ENCODE measurements around the gene VWA7. TPM values are rescaled to one million over a fixed set of nuclear protein-coding genes. Genes with fewer than 3 reads are reported as not detected.

The VWA7 gene, protein sequence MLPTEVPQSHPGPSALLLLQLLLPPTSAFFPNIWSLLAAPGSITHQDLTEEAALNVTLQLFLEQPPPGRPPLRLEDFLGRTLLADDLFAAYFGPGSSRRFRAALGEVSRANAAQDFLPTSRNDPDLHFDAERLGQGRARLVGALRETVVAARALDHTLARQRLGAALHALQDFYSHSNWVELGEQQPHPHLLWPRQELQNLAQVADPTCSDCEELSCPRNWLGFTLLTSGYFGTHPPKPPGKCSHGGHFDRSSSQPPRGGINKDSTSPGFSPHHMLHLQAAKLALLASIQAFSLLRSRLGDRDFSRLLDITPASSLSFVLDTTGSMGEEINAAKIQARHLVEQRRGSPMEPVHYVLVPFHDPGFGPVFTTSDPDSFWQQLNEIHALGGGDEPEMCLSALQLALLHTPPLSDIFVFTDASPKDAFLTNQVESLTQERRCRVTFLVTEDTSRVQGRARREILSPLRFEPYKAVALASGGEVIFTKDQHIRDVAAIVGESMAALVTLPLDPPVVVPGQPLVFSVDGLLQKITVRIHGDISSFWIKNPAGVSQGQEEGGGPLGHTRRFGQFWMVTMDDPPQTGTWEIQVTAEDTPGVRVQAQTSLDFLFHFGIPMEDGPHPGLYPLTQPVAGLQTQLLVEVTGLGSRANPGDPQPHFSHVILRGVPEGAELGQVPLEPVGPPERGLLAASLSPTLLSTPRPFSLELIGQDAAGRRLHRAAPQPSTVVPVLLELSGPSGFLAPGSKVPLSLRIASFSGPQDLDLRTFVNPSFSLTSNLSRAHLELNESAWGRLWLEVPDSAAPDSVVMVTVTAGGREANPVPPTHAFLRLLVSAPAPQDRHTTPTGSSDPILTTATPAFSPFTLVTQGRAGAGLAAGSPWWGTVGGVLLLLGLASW
- polyA plus RNA-seq (2013, experiment 1 of 2), result 0.67 TPM
- 0.87 TPM for polyA plus RNA-seq (2013, experiment 2 of 2)

DNA sequence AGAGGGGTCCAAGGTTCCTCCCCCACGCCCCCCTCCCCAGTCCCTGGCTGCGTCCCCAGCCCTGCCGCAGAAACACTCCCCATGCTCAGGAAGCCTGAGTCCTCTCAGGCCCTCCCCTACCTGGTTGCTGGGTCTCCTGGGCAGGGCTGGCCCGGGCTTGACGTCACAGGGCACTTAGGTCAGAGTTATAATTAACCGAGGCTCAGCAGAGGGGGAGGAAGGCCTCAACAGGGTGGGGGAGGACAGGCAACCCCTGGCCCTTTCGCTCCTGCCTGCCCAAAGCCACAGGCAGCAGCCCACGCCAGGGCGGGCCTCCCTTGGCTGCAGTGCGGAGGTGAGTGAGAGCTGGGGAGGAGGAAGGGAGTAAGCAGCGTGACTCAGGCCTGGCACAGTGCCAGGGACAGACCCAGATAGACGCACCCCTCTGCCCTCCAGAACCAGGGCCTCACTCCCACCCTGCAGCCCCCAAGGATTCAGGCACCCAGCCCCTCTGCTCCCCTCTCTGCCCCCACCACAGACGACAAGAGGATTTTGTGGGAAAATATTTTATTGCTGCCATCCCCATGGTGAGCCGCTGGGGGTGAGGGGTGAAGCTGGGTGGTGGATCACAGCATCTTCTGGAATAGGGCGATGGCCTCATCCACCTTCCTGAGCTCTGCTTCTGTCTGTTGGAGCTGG is at the start of gene VWA7:
TSS of gene VWA7 (minus strand) at position 340 of the 678 bp plus-strand sequence. CDS start 549 bp downstream, outside the sequence.
- Histone ChIP-seq H2BK15ac (ENCODE audit: low read length) (peak within 1 kb of the TSS; percentile 86), H3K4me3 (ENCODE audit: low read length in 2 of 2) (no peak within 1 kb of the TSS), H3K4me2 (ENCODE audit: insufficient read depth, low read length, poor library complexity, severe bottlenecking) (peak within 1 kb of the TSS; percentile 11), H3K23ac (ENCODE audit: low read depth, low read length, poor library complexity) (peak within 1 kb of the TSS; percentile 93), H3K9me3 (replicated peaks in 1 of 2; ENCODE audit: control insufficient read depth in 2 of 2, insufficient read depth in 1 of 2, low read depth in 1 of 2, low read length in 2 of 2) (no peaks in the 10 kb centered on the region), H4K8ac (ENCODE audit: low read depth, low read length) (no peak within 1 kb of the TSS), H3K27ac (replicated peaks; ENCODE audit: low read length) (no peak within 1 kb of the TSS), H3K36me3 (replicated peaks in 1 of 2; ENCODE audit: control insufficient read depth in 2 of 2, insufficient read depth in 2 of 2, low read length in 2 of 2) (peaks cover 34 to 47% of the 10 kb centered on the region in 2 donors), H3K14ac (ENCODE audit: low read length) (peak within 1 kb of the TSS; percentile 82), H2BK12ac (ENCODE audit: low read length) (no peak within 1 kb of the TSS), H3K27me3 (ENCODE audit: control insufficient read depth in 3 of 3, insufficient read depth in 3 of 3, low read depth in 1 of 3, low read length in 3 of 3) (no peaks in the 10 kb centered on the region), H3K4me1 (ENCODE audit: control insufficient read depth in 2 of 2, insufficient read depth in 1 of 2, low read depth in 1 of 2, low read length in 2 of 2) (peaks cover 4 to 8% of the 10 kb centered on the region in 2 donors), H2AFZ (ENCODE audit: low read length) (no peak within 1 kb of the TSS), H3K18ac (ENCODE audit: low read length) (peak within 1 kb of the TSS; percentile 80), H4K91ac (ENCODE audit: low read depth, low read length, poor library complexity) (no peak within 1 kb of the TSS), H3K9ac (ENCODE audit: low read depth, low read length, poor library complexity) (peak within 1 kb of the TSS; percentile 84), H2BK5ac (ENCODE audit: low read length) (peak within 1 kb of the TSS; percentile 53), H3K4ac (ENCODE audit: low read length) (no peak within 1 kb of the TSS), H2AK5ac (ENCODE audit: low read depth, low read length) (peak within 1 kb of the TSS; percentile 81), H3K79me1 (ENCODE audit: low read depth, low read length) (peaks cover 2% of the 10 kb centered on the region), H2BK120ac (ENCODE audit: low read depth, low read length) (no peak within 1 kb of the TSS)
- DNase-seq (ENCODE audit: low spot score), result no peak
- no CpG with 5 or more reads among the region's 15 CpGs for WGBS, 2 donors (ENCODE audit: extremely low coverage in 2 of 2, insufficient read length in 2 of 2, insufficient replicate concordance in 1 of 2)

DNA sequence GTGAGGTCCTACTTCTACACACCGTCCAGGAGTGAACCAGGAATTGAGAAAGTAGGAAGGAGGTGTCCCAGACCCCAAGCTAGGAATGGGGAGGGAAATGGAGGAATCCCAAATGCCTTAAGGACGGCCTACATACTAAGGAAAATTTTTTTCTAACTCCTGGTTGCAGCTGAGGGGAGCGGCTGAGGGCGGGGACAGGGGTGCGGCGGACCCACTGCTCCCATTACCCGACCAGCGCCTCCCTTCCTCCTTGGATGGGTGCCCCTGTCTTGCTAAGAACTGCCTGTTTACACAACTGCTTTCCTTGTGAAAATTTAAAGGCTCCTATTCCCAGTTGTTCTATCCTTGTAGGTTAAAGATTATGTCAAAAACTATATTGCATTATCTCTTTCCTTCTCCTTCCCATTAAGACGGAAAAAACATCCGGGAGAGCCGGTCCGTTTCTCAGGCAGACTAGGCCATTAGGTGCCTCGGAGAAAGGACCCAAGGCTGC is 49.7 kb upstream of the VWA7 start:
- no peak for DNase-seq (ENCODE audit: low spot score)
- peak overlapping the region; percentile 48 for H3K4me2 ChIP-seq (ENCODE audit: insufficient read depth, low read length, poor library complexity, severe bottlenecking)
- H3K9ac ChIP-seq (ENCODE audit: low read depth, low read length, poor library complexity), result no peak overlapping the region
- H2AFZ ChIP-seq (ENCODE audit: low read length), result peak overlapping the region; percentile 75
- H3K27me3 ChIP-seq (ENCODE audit: control insufficient read depth in 3 of 3, insufficient read depth in 3 of 3, low read depth in 1 of 3, low read length in 3 of 3), result no peaks in the 10 kb centered on the region
- no peaks in the 10 kb centered on the region for H3K79me1 ChIP-seq (ENCODE audit: low read depth, low read length)
- H4K91ac ChIP-seq (ENCODE audit: low read depth, low read length, poor library complexity), result no peak overlapping the region
- no peak overlapping the region for H2BK12ac ChIP-seq (ENCODE audit: low read length)
- H3K4me1 ChIP-seq (ENCODE audit: control insufficient read depth in 2 of 2, insufficient read depth in 1 of 2, low read depth in 1 of 2, low read length in 2 of 2), result peaks cover 5 to 7% of the 10 kb centered on the region in 2 donors
- no peak overlapping the region for H4K8ac ChIP-seq (ENCODE audit: low read depth, low read length)
- H2BK5ac ChIP-seq (ENCODE audit: low read length), result no peak overlapping the region
- H3K36me3 ChIP-seq (replicated peaks in 1 of 2; ENCODE audit: control insufficient read depth in 2 of 2, insufficient read depth in 2 of 2, low read length in 2 of 2), result peaks cover 0 to 6% of the 10 kb centered on the region in 2 donors
- H3K4ac ChIP-seq (ENCODE audit: low read length), result no peak overlapping the region
- no peak overlapping the region for H3K14ac ChIP-seq (ENCODE audit: low read length)
- H3K27ac ChIP-seq (replicated peaks; ENCODE audit: low read length), result peak overlapping the region; percentile 83
- peak overlapping the region; percentile 66 for H3K18ac ChIP-seq (ENCODE audit: low read length)
- H2AK5ac ChIP-seq (ENCODE audit: low read depth, low read length), result no peak overlapping the region
- H2BK15ac ChIP-seq (ENCODE audit: low read length), result no peak overlapping the region
- H3K9me3 ChIP-seq (replicated peaks in 1 of 2; ENCODE audit: control insufficient read depth in 2 of 2, insufficient read depth in 1 of 2, low read depth in 1 of 2, low read length in 2 of 2), result no peaks in the 10 kb centered on the region
- H2BK120ac ChIP-seq (ENCODE audit: low read depth, low read length), result no peak overlapping the region
- no peak overlapping the region for H3K23ac ChIP-seq (ENCODE audit: low read depth, low read length, poor library complexity)
- peak overlapping the region in 1 of 2 donors; percentile 40 for H3K4me3 ChIP-seq (ENCODE audit: low read length in 2 of 2)
- no CpG with 5 or more reads among the region's 13 CpGs for WGBS, 2 donors (ENCODE audit: extremely low coverage in 2 of 2, insufficient read length in 2 of 2, insufficient replicate concordance in 1 of 2)

DNA sequence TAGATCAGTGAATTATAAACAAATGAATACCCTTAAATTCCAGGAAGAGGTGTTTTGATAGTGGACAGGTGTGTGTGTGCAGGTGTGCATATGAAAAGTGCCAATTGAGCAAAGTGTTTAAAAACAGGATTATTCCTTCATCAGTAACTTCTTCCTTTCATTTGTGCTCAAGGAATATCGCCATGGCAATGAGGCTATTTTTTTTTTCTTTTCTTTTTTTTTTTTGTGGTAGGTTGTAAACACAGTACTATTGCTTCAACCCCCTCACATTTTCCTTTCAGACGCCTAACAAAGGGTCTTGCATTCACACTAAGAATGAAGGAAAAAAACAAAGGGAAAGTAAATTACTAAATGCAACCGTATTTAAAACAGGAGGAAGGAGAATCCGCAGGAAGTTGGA is 48.4 kb upstream of the VWA7 start:
- H3K9ac ChIP-seq (ENCODE audit: low read depth, low read length, poor library complexity), result no peak overlapping the region
- no CpG with 5 or more reads among the region's 4 CpGs for WGBS, 2 donors (ENCODE audit: extremely low coverage in 2 of 2, insufficient read length in 2 of 2, insufficient replicate concordance in 1 of 2)

More for the DNA sequence above, 48.4 kb upstream of the VWA7 start:
- Histone ChIP-seq H2BK15ac (ENCODE audit: low read length) (no peak overlapping the region), H2BK120ac (ENCODE audit: low read depth, low read length) (no peak overlapping the region), H3K4me1 (ENCODE audit: control insufficient read depth in 2 of 2, insufficient read depth in 1 of 2, low read depth in 1 of 2, low read length in 2 of 2) (peaks cover 5 to 6% of the 10 kb centered on the region in 2 donors), H3K4ac (ENCODE audit: low read length) (no peak overlapping the region), H2AFZ (ENCODE audit: low read length) (no peak overlapping the region), H3K27me3 (ENCODE audit: control insufficient read depth in 3 of 3, insufficient read depth in 3 of 3, low read depth in 1 of 3, low read length in 3 of 3) (no peaks in the 10 kb centered on the region), H3K27ac (replicated peaks; ENCODE audit: low read length) (no peak overlapping the region), H2BK12ac (ENCODE audit: low read length) (no peak overlapping the region), H2BK5ac (ENCODE audit: low read length) (no peak overlapping the region), H3K14ac (ENCODE audit: low read length) (no peak overlapping the region), H3K36me3 (replicated peaks in 1 of 2; ENCODE audit: control insufficient read depth in 2 of 2, insufficient read depth in 2 of 2, low read length in 2 of 2) (no peaks in the 10 kb centered on the region), H3K9me3 (replicated peaks in 1 of 2; ENCODE audit: control insufficient read depth in 2 of 2, insufficient read depth in 1 of 2, low read depth in 1 of 2, low read length in 2 of 2) (no peaks in the 10 kb centered on the region), H4K91ac (ENCODE audit: low read depth, low read length, poor library complexity) (no peak overlapping the region), H2AK5ac (ENCODE audit: low read depth, low read length) (no peak overlapping the region), H3K18ac (ENCODE audit: low read length) (no peak overlapping the region), H3K79me1 (ENCODE audit: low read depth, low read length) (no peaks in the 10 kb centered on the region), H3K23ac (ENCODE audit: low read depth, low read length, poor library complexity) (no peak overlapping the region), H3K4me2 (ENCODE audit: insufficient read depth, low read length, poor library complexity, severe bottlenecking) (no peak overlapping the region), H3K4me3 (ENCODE audit: low read length in 2 of 2) (no peak overlapping the region), H4K8ac (ENCODE audit: low read depth, low read length) (no peak overlapping the region)
- no peak for DNase-seq (ENCODE audit: low spot score)
